GM15510 (cell line): ENCODE results near the gene TMEM45B.

ENCODE experiments used
- POLR2A ChIP-seq: IDR thresholded peaks from 3 replicates; pipeline ENCODE4 v1.6.1; 2011; ENCODE audit warnings: borderline replicate concordance; ENCODE audit not compliant: insufficient read length; ENCODE audit errors: extremely low read depth

Gene TMEM45B

GRCh38 chr11:129798212-129798611, 17.4 kb upstream of the TMEM45B start:
- TF ChIP-seq POLR2A, result no peak

GRCh38 chr11:129800655-129801054, 15.0 kb upstream of the TMEM45B start:
- no peak for TF ChIP-seq POLR2A

- TF ChIP-seq POLR2A, result no peak
These were observed 12.1 kb upstream of the TMEM45B start for GRCh38 chr11:129803533-129803932.

- no peak for TF ChIP-seq POLR2A
These were observed 11.6 kb upstream of the TMEM45B start for GRCh38 chr11:129804012-129804411.

DNA sequence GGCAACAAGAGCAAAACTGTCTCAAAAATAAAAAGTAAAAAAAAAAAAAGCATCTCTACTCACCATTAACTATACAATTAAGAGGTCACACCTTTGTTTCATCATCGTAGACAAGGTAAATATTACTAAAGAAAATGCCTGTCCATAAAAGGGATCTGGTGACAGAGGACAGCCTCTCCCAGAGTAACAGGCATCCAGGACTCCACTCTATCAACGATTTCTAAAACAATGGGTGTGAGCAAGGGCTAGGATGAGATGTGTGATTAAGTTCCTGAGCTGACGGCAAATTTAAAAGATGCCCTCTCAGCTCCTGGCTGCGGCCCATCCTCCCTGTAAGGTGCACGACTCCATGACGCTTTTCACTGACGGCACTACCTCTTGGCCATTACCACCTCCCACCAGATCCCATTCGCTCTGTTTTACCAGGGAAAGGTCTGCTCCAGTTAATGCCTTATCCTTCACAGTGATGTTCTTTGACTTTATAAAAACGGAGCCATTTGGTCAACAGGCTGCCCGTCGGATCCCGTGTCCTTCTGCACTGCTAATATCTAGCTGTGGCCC, 2.3 kb upstream of the TMEM45B start:
- no peak for TF ChIP-seq POLR2A

DNA sequence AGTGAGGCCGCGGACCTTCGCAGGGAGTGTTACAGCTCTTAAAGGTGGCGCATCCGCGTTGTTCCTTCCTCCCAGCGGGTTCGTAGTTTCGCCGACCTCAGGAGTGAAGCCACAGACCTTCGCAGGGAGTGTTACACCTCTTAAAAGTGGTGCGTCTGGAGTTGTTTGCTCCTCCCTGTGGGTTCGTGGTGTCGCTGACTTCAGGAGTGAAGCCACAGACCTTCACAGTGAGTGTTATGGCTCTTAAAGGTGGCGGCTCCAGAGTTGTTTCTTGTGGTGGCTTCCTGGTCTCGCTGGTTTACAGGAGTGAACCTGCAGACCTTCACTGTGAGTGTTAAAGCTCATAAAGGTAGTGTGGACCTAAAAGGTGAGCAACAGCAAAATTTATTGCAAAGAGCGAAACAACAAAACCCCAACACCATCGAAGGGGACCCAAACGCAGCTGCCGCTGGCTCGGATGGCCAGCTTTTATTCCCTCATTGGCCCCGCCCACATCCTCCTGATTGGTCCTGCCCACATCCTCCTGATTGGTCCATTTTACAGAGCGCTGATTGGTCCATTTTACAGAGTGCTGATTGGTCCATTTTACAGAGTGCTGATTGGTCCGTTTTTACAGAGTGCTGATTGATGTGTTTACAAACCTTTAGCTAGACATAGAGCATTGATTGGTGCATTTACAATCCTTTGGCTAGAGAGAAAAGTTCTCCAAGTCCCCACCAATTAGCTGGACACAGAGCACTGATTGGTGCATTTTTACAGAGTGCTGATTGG, 1.2 kb upstream of the TMEM45B start:
- no peak for TF ChIP-seq POLR2A

GRCh38 chr11:129817534-129818051, 1.9 kb downstream of the TMEM45B start:
- no peak for TF ChIP-seq POLR2A

GRCh38 chr11:129819237-129819636, 3.6 kb downstream of the TMEM45B start:
- no peak for TF ChIP-seq POLR2A

DNA sequence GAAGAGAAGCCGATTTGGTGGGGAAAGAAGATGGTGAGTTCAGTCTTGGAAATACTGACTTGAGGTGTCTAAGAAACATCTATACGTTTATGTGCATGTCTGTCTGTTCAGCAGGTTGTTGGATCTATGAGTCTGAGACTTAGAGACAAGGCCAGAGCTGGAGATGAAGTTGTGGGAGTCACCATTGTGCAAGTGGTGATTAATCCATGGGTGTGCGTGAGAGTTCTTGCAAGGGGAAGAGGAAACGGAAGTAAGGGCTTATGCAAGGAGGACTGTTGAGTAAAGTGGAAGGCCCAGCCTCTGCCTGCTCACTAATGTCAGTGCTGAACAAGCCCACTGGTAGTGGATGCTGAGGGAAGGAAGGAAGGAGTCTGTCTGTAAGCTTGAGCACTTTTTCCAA, 9.7 kb downstream of the TMEM45B start:
- TF ChIP-seq POLR2A, result no peak

DNA sequence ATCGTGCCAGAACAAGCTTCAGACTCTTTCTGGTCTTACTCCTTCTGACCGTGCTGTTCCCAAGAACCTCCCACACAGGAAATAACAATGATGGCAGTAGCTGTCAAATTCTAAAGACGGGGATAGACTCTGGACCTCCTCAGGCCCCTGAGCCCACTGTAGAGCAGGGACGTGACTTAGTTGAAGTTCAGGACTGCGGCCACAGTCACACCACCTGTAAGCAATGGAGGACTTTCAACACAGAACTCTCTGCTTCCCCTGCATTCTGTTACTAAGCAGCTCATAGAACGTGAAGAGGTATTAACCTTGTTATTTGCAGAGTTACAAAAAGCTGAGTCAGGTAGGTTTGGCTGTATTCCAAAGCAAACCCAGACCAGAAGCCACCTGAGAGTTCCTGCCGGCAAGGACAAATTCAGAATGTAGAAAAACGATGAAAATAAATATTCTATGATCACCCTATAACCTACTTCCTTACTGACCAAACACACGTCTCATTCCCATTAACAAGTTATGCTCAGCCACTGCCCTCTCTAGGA, 12.7 kb downstream of the TMEM45B start:
- no peak for TF ChIP-seq POLR2A

DNA sequence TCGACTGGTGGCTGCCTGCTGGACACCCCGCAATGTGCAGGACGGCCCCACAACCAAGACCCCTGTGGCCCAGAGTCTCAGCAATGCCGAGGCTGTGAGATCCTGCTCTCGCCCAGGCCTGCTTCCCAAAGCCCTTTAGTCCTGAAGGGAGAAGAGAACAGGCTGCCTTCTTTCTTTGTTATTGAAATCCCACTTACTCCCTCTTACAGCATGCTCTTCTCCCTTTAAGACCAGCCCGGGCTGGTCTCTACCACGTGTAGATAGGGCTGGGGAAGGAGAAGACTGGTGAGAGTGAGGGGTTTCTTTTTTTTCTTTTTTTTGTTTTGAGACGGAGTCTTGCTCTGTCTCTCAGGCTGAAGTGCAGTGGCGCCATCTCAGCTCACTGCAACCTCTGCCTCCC, 21.3 kb downstream of the TMEM45B start:
- no peak for TF ChIP-seq POLR2A

DNA sequence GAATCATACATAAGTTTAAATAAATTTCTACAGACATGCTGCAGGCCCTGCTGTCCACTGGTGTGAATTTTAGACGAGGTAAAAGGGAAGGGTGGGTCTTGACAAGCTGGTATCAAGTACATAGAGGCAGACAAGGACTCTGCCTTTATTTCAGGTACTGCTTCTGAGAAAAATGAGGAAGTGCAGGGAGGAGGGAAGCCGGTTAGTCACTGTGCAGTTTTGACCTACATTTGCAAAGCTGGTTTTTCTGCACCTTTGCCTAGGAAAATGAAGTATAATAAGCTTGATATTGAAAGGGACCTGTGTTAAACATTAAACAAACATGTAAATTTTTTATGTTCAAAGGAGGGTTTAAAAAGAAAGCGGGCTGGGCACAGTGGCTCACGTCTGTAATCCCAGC, 24.6 kb downstream of the TMEM45B start:
- no peak for TF ChIP-seq POLR2A

GRCh38 chr11:129842138-129842537, 26.5 kb downstream of the TMEM45B start:
- TF ChIP-seq POLR2A, result no peak

GRCh38 chr11:129846508-129847335, 31.1 kb downstream of the TMEM45B start:
- TF ChIP-seq POLR2A, result no peak
